ENCODE results near the gene UBAC1. TPM values are rescaled to one million over a fixed set of nuclear protein-coding genes. Genes with fewer than 3 reads are reported as not detected.

Gene UBAC1
- total RNA-seq, 4 donors from 2014 or later: 52.9 to 76.3 (median 63.5) TPM

- Histone ChIP-seq H3K9me3 (peaks cover 0 to 29% (median 0%) of the 10 kb centered on the region in 3 donors), H3K4me3 (no peak overlapping the region), H3K27me3 (no peaks in the 10 kb centered on the region), H3K27ac (no peak overlapping the region), H3K4me1 (peaks cover 0 to 33% (median 17%) of the 10 kb centered on the region in 3 donors), H3K36me3 (peaks cover 0 to 48% of the 10 kb centered on the region in 2 donors)
- no peak for ATAC-seq
- no peak for TF ChIP-seq POLR2AphosphoS5 (IDR thresholded peaks at IDR 0.05)
- no peak for TF ChIP-seq CTCF (IDR thresholded peaks at IDR 0.05)
- TF ChIP-seq POLR2A (IDR thresholded peaks at IDR 0.05): no peak
- TF ChIP-seq EP300 (IDR thresholded peaks at IDR 0.05): no peak
- 84 to 100% methylated on average over 2 of the region's 2 CpGs for WGBS, 2 donors (ENCODE audit: low coverage in 1 of 2)
Measured at GRCh38 chr9:135910216-135910615, 51.0 kb downstream of the UBAC1 start.

GRCh38 chr9:135909371-135909770 is 51.8 kb downstream of the UBAC1 start:
- Histone ChIP-seq H3K9me3 (peaks cover 0 to 21% (median 0%) of the 10 kb centered on the region in 3 donors), H3K36me3 (peaks cover 0 to 40% of the 10 kb centered on the region in 2 donors), H3K4me3 (no peak overlapping the region), H3K27ac (no peak overlapping the region), H3K27me3 (no peaks in the 10 kb centered on the region), H3K4me1 (peaks cover 0 to 42% (median 22%) of the 10 kb centered on the region in 3 donors)
- 94 to 96% methylated on average over 6 of the region's 6 CpGs for WGBS, 2 donors (ENCODE audit: low coverage in 1 of 2)
- TF ChIP-seq POLR2AphosphoS5 (IDR thresholded peaks at IDR 0.05) (no peak), POLR2A (IDR thresholded peaks at IDR 0.05) (no peak), EP300 (IDR thresholded peaks at IDR 0.05) (no peak), CTCF (IDR thresholded peaks at IDR 0.05) (no peak)
- no peak for ATAC-seq

- Histone ChIP-seq H3K9me3 (peaks cover 0 to 15% (median 0%) of the 10 kb centered on the region in 3 donors), H3K36me3 (peaks cover 0 to 34% of the 10 kb centered on the region in 2 donors), H3K4me1 (peaks cover 0 to 48% (median 22%) of the 10 kb centered on the region in 3 donors), H3K4me3 (peak overlapping the region in 1 of 2 donors; percentile 93), H3K27ac (no peak overlapping the region), H3K27me3 (no peaks in the 10 kb centered on the region)
- TF ChIP-seq EP300 (IDR thresholded peaks at IDR 0.05) (no peak), POLR2A (IDR thresholded peaks at IDR 0.05) (no peak), POLR2AphosphoS5 (IDR thresholded peaks at IDR 0.05) (no peak), CTCF (IDR thresholded peaks at IDR 0.05) (no peak)
- ATAC-seq: no peak
- WGBS, 2 donors (ENCODE audit: low coverage in 1 of 2): 86 to 92% methylated on average over 9 to 12 of the region's 12 CpGs
Measured at GRCh38 chr9:135908754-135909204, 52.4 kb downstream of the UBAC1 start.

- 0 to 100% methylated on average over 1 to 2 of the region's 42 CpGs for WGBS, 2 donors (ENCODE audit: low coverage in 1 of 2)
- H3K4me1 ChIP-seq: peaks cover 0 to 53% (median 22%) of the 10 kb centered on the region in 3 donors
- peaks cover 0 to 9% (median 0%) of the 10 kb centered on the region in 3 donors for H3K9me3 ChIP-seq
- H3K4me3 ChIP-seq: peak overlapping the region; percentile 83 to 93
- peak overlapping the region; percentile 34 to 89 (median 84) for H3K27ac ChIP-seq
- H3K36me3 ChIP-seq: peaks cover 0 to 28% of the 10 kb centered on the region in 2 donors
- no peaks in the 10 kb centered on the region for H3K27me3 ChIP-seq
- no peak for TF ChIP-seq EP300 (IDR thresholded peaks at IDR 0.05)
- TF ChIP-seq POLR2AphosphoS5 (IDR thresholded peaks at IDR 0.05): no peak
- TF ChIP-seq CTCF (IDR thresholded peaks at IDR 0.05): no peak
- TF ChIP-seq POLR2A (IDR thresholded peaks at IDR 0.05): no peak
- ATAC-seq: no peak
Measured at GRCh38 chr9:135908093-135908753, 53.0 kb downstream of the UBAC1 start.
